Measurements from ENCODE around the gene MXRA5.
"Not testable (repeated sequence)": the region's sequence is repeated elsewhere in the genome, so short reads cannot be mapped to it uniquely, and the experiment has no call there.

MXRA5 gene

DNA sequence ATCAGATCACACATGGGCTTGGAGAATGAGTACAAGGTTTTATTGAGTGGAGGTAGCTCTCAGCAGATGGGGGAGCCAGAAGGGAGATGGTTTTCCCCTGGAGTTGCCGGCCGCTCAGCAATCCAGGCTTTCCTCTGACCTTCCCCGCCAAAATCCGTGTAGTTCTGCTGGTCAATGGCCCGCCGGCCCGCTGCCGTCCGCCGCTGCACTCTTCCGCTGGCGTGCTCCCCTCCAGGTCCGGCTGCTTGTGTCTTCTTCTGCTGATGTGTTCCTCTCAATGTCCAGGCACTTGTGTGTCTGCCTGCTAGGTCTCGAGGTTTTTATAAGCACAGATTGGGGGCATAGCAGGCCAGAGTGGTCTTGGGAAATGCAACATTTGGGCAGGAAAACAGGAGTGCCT is 14.4 kb upstream of the MXRA5 start:
- no peaks in the 10 kb centered on the region for H3K9me3 Mint-ChIP-seq
- H3K4me1 Mint-ChIP-seq: no peaks in the 10 kb centered on the region
- no peak for ATAC-seq (ENCODE audit: low read depth)
- H3K36me3 Mint-ChIP-seq: no peaks in the 10 kb centered on the region
- H3K27ac Mint-ChIP-seq: no peak overlapping the region
- no peaks in the 10 kb centered on the region for H3K27me3 Mint-ChIP-seq
- DNase-seq (ENCODE audit: low spot score in 2 of 2): no peak
- H3K4me3 Mint-ChIP-seq: no peak overlapping the region

DNA sequence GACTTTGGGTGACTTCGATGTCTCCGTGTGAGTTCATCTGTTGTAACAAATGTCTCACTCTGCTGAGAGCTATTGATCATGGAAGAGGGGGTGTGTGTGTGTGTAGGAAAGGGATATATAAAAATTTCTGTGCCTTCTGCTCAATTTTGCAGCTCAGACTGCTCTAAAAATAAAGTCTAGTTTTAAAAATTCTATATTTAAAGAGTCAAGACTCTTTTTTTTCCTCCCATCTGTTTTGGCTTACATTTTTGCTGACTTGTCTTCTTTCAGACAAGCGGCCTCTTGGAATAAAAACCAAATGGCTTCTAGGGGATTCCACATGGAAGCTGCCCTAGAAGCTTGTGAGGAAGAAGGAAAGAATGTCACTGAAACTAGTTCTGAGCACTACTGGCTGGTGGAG is 6.3 kb upstream of the MXRA5 start:
- H3K9me3 Mint-ChIP-seq; DNase-seq (ENCODE audit: low spot score in 2 of 2); H3K4me1 Mint-ChIP-seq; H3K36me3 Mint-ChIP-seq; H3K27me3 Mint-ChIP-seq; H3K27ac Mint-ChIP-seq; ATAC-seq (ENCODE audit: low read depth); H3K4me3 Mint-ChIP-seq: not testable (repeated sequence)

DNA sequence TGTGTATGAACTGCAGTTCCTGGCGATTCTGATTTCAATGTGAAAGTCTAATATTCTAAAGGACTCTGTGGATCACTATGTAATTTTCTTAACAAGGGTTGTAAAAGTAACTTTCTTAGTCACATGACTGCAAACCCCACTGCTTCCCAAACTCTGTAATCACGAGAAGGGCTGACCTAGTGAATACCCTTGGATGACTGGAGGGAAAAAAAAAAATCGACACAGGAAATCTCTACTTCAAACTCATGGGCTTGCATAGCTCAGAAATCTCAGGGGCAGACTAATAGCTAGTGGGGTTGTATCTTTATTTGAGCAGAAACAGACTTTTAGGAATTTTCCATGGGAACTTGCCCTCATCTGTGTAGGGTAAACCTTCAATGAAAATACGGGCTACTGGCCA is 4.8 kb upstream of the MXRA5 start:
- no peak overlapping the region for H3K27ac Mint-ChIP-seq
- H3K4me3 Mint-ChIP-seq: no peak overlapping the region
- peaks cover 5% of the 10 kb centered on the region for H3K27me3 Mint-ChIP-seq
- H3K4me1 Mint-ChIP-seq: no peaks in the 10 kb centered on the region
- no peaks in the 10 kb centered on the region for H3K36me3 Mint-ChIP-seq
- DNase-seq (ENCODE audit: low spot score in 2 of 2) (no peak), ATAC-seq (ENCODE audit: low read depth) (no peak)
- H3K9me3 Mint-ChIP-seq: peaks cover 5% of the 10 kb centered on the region

DNA sequence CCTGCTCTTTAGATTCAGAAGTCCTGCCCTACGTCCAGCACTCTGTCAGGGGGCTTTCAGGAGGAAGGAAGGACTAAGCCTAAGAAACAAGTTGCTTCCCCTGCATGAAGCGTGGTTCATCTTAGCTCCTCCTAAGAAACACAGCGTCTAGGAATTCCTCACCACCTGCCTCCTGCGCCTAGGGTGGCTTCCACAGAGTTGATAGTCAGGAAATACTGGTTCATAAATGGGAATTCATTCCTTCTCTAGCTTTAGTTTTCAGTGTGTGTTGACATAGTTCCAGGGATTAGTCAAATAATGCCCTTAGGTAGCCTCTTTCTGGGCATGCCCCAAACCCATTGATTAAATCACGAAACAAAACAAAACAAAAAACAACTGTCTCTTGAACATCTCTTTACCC is 1.7 kb upstream of the MXRA5 start:
- no peak overlapping the region for H3K27ac Mint-ChIP-seq
- H3K4me1 Mint-ChIP-seq: no peaks in the 10 kb centered on the region
- no peak for ATAC-seq (ENCODE audit: low read depth)
- peaks cover 8% of the 10 kb centered on the region for H3K27me3 Mint-ChIP-seq
- peaks cover 3% of the 10 kb centered on the region for H3K9me3 Mint-ChIP-seq
- no peak overlapping the region for H3K4me3 Mint-ChIP-seq
- DNase-seq (ENCODE audit: low spot score in 2 of 2): no peak
- H3K36me3 Mint-ChIP-seq: no peaks in the 10 kb centered on the region

GRCh38 chrX:3345281-3346191 is 916 bp downstream of the MXRA5 start:
- H3K36me3 Mint-ChIP-seq: no peaks in the 10 kb centered on the region
- no peak for ATAC-seq (ENCODE audit: low read depth)

DNA sequence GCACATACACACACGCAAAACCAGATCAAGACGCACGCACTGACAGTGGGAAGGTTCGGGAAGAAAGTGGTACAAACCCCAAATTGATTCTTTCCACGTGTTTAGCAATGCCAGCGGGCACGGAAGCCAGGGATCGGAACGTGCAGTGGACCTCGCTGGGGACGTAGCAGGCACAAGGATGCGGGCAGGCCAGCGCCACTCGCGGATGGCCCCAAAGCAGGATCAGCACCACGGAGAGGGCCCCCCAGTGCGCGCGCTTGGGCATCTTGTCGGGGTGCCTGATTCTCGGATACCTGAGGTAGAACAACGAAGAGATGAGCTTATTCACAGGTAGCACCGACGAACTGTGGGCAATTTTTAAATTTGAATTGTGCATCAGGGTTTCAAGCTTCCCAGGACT is 2.9 kb downstream of the MXRA5 start:
- not testable (repeated sequence) for H3K9me3 Mint-ChIP-seq; H3K27ac Mint-ChIP-seq; ATAC-seq (ENCODE audit: low read depth); H3K27me3 Mint-ChIP-seq; H3K4me1 Mint-ChIP-seq; H3K4me3 Mint-ChIP-seq; DNase-seq (ENCODE audit: low spot score in 2 of 2); H3K36me3 Mint-ChIP-seq

More at GRCh38 chrX:3345281-3346191, 916 bp downstream of the MXRA5 start:
- no peak overlapping the region for H3K4me3 Mint-ChIP-seq
- peaks cover 8% of the 10 kb centered on the region for H3K27me3 Mint-ChIP-seq
- no peak for DNase-seq (ENCODE audit: low spot score in 2 of 2)
- H3K4me1 Mint-ChIP-seq: no peaks in the 10 kb centered on the region
- H3K27ac Mint-ChIP-seq: no peak overlapping the region
- H3K9me3 Mint-ChIP-seq: peaks cover 3% of the 10 kb centered on the region

GRCh38 chrX:3340016-3340415 is 6.4 kb downstream of the MXRA5 start:
- H3K27me3 Mint-ChIP-seq: peaks cover 2% of the 10 kb centered on the region
- no peak for ATAC-seq (ENCODE audit: low read depth)
- no peaks in the 10 kb centered on the region for H3K36me3 Mint-ChIP-seq
- H3K4me3 Mint-ChIP-seq: no peak overlapping the region
- peaks cover 2% of the 10 kb centered on the region for H3K9me3 Mint-ChIP-seq
- H3K4me1 Mint-ChIP-seq: no peaks in the 10 kb centered on the region
- H3K27ac Mint-ChIP-seq: no peak overlapping the region
- no peak for DNase-seq (ENCODE audit: low spot score in 2 of 2)

DNA sequence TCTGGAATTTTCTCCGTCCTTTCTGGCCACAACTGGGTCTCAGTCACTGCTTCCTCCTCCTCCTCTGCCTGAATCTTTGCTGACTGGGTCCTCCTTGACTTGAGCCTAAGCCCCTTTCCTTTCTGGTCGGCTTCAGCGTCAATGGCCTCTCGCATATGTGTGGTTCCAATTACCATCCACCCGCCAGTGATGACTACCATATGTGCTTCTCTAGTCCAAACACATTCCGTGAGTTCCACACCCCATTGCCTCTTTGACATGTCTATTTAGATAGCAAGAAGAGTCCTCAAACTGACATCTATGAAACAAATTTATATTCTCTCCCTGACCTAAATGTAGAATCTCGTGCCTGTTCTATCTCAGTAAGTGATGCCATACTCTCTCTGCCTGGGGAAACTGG is 19.8 kb downstream of the MXRA5 start:
- Mint-ChIP-seq H3K27me3 (no peaks in the 10 kb centered on the region), H3K4me1 (no peaks in the 10 kb centered on the region), H3K36me3 (no peaks in the 10 kb centered on the region)

DNA sequence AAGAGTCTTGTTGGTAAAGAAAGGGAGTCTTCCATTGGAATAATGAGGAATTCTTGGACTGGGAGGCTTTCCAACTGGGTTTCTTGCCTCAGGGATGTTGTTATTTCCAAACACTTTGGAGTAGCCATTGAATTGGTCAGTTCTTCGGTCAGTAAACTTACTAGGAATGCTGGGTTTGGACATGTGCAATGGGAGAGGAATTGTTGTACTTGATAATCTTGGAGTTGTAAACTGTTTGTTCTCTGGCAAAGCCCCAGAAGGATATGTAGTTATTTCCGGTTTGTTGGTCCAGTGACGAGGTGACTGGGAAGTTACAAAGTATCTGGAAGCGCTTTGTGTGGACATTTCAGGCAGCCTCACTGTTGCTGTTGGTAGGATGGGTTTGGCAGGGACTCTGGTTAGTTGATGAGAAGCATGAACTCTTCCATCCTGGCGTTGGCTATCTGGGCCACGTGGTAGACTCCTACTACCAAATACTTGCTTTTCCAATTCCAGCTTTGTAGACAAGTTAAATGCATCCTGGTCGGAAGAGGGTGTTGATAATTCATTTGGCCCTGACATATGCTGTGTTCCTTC is 25.9 kb downstream of the MXRA5 start:
- no peaks in the 10 kb centered on the region for H3K36me3 Mint-ChIP-seq
- H3K27me3 Mint-ChIP-seq: no peaks in the 10 kb centered on the region
- H3K27ac Mint-ChIP-seq: no peak overlapping the region
- DNase-seq (ENCODE audit: low spot score in 2 of 2) (no peak), ATAC-seq (ENCODE audit: low read depth) (no peak)
- H3K4me1 Mint-ChIP-seq: no peaks in the 10 kb centered on the region
- no peak overlapping the region for H3K4me3 Mint-ChIP-seq
- no peaks in the 10 kb centered on the region for H3K9me3 Mint-ChIP-seq

More for the DNA sequence above, 19.8 kb downstream of the MXRA5 start:
- Mint-ChIP-seq H3K4me3 (no peak overlapping the region), H3K27ac (no peak overlapping the region), H3K9me3 (no peaks in the 10 kb centered on the region)
- DNase-seq (ENCODE audit: low spot score in 2 of 2) (no peak), ATAC-seq (ENCODE audit: low read depth) (no peak)

- no peaks in the 10 kb centered on the region for H3K4me1 Mint-ChIP-seq
- H3K27ac Mint-ChIP-seq: no peak overlapping the region
- H3K9me3 Mint-ChIP-seq: peaks cover 2% of the 10 kb centered on the region
- no peaks in the 10 kb centered on the region for H3K27me3 Mint-ChIP-seq
- no peak for ATAC-seq (ENCODE audit: low read depth)
- DNase-seq (ENCODE audit: low spot score in 2 of 2): no peak
- H3K4me3 Mint-ChIP-seq: no peak overlapping the region
- H3K36me3 Mint-ChIP-seq: no peaks in the 10 kb centered on the region
Measured at GRCh38 chrX:3317191-3317718, 29.2 kb downstream of the MXRA5 start.

- DNase-seq (ENCODE audit: low spot score in 2 of 2): no peak
- Mint-ChIP-seq H3K36me3 (no peaks in the 10 kb centered on the region), H3K9me3 (peaks cover 2% of the 10 kb centered on the region), H3K4me3 (no peak overlapping the region), H3K27ac (no peak overlapping the region), H3K27me3 (no peaks in the 10 kb centered on the region), H3K4me1 (no peaks in the 10 kb centered on the region)
- ATAC-seq (ENCODE audit: low read depth): no peak
Measured at GRCh38 chrX:3312109-3312508, 34.3 kb downstream of the MXRA5 start.

DNA sequence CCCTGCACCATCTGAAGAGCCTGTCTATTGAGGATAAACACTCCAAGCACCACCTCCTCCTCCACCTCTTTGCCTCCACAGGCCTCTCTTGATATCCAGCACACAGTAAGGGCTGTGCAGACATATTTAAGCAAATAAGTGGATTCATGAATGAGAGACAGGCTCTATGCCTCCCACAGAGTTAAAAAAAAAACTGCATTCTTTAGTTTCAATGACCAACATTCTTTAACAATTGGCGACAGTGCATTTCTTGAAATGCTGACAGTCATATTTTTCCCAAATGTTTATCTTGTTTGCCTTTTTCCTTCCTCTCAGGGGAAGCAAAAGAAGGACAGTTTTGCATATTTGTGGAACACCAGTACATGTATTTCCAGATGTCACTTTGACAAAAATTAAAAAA is 38.6 kb downstream of the MXRA5 start:
- no peak for DNase-seq (ENCODE audit: low spot score in 2 of 2)
- Mint-ChIP-seq H3K27ac (no peak overlapping the region), H3K4me3 (no peak overlapping the region), H3K9me3 (peaks cover 1% of the 10 kb centered on the region), H3K27me3 (no peaks in the 10 kb centered on the region), H3K36me3 (no peaks in the 10 kb centered on the region), H3K4me1 (no peaks in the 10 kb centered on the region)
- ATAC-seq (ENCODE audit: low read depth): no peak

DNA sequence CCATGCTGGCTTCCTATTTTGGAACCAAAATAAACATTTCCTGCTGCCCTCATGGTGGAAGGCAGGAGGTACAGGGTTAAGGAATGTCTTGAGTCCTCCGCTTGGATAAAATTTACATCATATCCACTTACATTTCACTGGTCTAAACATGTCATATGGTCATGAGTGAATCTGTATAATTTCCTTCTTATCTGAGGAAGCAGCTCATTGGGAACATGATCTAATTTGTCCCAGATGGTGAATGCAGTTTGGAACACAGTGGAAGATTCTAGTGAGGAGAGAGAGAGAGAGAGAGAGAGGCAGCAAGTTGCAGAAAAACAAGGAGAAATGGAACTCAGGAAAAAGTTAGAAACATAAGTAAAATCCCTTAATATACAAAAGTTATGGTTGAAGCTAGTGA is 46.8 kb downstream of the MXRA5 start:
- Mint-ChIP-seq H3K36me3 (no peaks in the 10 kb centered on the region), H3K4me1 (no peaks in the 10 kb centered on the region), H3K9me3 (no peaks in the 10 kb centered on the region), H3K27ac (no peak overlapping the region), H3K27me3 (no peaks in the 10 kb centered on the region), H3K4me3 (no peak overlapping the region)
- DNase-seq (ENCODE audit: low spot score in 2 of 2) (no peak), ATAC-seq (ENCODE audit: low read depth) (no peak)

- Mint-ChIP-seq H3K36me3 (no peaks in the 10 kb centered on the region), H3K4me1 (no peaks in the 10 kb centered on the region), H3K9me3 (no peaks in the 10 kb centered on the region), H3K4me3 (no peak overlapping the region), H3K27me3 (no peaks in the 10 kb centered on the region), H3K27ac (no peak overlapping the region)
- DNase-seq (ENCODE audit: low spot score in 2 of 2) (no peak), ATAC-seq (ENCODE audit: low read depth) (no peak)
Measured at GRCh38 chrX:3295731-3296130, 50.7 kb downstream of the MXRA5 start.

Measured in memory B cell (primary cell).